Stromal cell of bone marrow (primary cell): ENCODE results near the gene ERC1.

Experiments
- DNase-seq: peaks from one replicate; pipeline ENCODE4 v3.0.0-alpha.2; 2012; ENCODE audit warnings: low read depth

Gene ERC1

DNA sequence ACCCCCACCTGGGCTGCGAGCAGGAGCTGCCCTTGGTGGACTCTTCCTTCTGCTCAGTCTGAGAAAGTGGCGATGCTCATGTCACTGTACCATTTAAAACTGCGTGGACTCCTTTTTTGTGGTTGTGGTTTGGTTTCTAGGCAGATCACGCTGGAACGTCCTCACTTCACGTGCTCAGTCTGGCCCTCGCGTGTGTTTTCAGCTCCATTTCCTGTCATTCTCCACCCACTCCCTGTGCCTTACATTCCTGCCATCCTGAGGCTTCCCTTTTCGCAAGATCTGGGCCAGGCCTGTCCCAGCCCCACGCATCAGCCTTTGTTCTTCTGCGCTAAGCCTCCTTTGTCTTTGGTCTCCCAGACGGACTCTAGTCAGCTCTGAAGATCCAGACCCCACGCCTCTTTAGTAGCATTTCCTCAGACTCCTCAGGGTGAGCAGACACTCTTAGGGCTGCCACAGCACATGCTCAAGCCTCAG is 497.9 kb downstream of the ERC1 start:
- DNase-seq = no peak

DNA sequence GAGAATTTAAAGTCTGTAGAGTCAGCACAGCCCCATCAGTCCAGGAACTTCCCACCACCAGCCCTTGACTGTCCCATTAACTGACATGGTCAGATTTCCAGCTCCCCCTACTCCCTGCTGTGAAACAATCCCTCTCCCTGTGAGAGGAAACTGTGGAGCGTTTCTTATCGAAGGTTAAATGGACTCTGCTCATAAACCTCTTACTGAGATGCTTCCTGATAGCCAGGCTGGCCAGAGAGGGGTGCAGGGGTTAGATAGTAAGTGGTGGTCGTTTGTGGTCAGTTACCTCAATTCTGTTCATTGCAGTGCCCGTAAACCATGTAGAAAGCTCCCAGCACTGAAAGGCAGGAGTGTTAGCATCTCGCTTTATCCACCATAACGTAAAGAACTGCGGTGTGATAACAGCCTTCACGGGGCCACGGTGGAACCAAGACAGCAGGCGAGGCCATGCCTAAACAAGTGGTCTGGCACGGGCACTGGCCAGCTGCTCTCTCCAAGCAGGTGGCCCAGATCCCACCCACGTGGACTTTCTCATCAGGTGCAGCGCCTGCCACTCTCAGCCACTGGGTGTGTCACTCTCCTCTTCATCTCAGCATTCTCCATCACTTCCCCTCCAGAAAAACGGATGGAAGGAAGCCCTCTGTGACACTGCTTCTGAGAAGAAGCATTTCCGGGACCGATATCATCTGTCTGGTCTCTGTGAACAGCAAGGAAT is 501.1 kb downstream of the ERC1 start:
- DNase-seq = no peak

DNA sequence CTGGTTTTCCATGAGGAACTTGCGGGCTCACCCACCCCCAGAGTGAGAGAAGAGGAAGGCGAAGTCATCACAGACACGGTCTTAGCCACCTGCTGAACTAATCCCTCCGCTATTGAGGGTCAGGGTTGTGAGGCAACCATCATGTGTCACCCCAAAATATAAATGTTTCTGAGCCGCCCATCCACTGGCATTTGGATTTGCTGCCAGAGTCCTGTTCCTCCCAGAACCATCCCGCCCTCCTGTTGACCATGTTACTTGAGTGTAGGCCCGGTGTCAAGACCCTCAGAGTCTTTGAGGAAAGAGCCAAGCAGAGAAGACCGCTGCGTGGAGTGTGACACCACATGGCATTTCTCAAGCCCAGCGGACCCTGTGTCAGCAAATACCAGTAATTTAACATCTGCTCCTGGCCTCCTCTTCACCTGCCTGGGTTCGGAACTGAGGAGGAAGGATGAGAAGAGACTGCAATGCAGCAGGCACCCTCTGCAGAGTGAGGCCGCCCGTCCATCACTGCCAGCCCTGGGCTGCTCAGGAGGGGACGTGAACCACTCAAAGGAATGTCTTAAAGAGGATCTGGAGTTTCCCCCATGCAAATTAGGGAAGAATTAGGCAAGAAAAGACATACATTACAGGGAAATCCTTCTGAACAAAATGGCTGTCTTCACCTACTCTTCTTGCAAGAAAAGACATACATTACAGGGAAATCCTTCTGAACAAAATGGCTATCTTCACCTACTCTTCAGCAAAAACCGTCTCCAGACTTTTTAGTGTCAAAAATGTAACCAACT is 502.9 kb downstream of the ERC1 start:
- DNase-seq = no peak

DNA sequence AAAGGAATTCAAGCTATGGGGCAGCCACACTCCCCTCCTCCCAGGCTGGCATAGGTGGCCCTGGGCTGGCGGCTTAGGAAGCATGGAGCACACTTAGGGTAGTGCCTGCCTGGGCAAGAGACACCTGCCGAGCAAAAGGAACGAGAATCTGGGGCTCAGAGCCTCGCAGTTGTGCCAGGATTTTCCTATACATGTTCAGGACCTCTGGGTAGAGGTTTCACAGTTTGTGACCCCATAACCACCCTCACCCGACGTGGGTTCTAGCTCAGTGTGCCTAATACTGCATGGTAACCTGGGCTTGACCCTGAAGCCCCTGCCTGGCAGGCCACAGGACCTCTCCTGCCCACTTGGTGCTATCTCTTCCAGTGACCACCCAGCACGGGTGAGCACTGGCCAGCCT is 503.8 kb downstream of the ERC1 start:
- no peak for DNase-seq

DNA sequence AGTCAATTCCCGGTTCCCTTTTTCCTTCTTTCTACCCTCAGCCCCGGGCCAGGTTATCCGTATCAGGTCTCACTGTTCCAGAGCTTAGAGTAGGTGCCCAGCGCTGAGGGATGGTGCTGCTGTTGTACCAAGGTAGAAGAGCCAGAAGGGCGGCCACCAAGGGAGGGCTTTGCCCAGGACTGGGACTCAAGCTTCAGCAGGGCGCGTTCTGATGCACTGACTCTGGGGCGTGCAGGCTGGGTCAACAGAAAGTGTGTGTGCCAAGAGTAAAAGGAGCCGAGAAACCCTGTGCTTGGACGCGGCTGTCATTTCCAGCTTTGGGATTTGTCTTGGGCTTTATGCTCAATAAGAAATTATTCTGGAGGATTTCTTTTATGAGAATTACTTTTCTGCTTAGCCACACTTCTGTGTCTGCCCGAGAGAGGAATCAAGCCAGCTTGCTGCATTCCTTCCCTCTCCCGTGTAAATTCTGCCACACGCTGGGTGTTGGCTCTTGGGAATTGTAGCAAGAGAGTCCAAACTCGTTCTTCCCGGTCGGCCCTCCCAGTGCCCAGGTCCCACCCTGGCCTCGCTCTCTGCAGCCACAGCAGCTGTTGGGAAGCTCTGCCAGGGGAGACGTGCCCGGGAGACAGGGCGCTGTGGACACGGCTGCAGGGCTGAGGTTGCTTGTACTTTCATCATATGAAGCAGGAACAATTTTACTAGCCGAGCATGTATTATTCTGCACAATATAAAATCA is 505.3 kb downstream of the ERC1 start:
- no peak for DNase-seq

DNA sequence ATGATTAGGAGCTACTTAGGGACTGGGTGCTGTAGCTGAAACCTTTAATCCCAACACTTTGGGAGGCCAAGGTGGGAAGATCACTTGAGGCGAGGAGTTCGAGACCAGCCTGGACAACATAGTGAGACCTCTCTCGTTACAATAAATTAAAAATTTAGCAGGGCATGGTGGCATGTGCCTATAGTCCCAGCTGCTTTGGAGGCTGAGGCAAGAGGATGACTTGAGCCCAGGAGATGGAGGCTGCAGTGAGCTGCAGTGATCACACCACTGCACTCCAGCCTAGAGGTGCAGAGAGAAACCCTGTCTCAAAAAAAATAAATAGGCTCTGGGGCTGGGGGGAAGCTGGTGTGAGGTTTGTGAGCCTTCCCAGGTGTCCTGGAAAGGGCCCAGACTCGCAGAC is 506.1 kb downstream of the ERC1 start:
- DNase-seq = no peak

DNA sequence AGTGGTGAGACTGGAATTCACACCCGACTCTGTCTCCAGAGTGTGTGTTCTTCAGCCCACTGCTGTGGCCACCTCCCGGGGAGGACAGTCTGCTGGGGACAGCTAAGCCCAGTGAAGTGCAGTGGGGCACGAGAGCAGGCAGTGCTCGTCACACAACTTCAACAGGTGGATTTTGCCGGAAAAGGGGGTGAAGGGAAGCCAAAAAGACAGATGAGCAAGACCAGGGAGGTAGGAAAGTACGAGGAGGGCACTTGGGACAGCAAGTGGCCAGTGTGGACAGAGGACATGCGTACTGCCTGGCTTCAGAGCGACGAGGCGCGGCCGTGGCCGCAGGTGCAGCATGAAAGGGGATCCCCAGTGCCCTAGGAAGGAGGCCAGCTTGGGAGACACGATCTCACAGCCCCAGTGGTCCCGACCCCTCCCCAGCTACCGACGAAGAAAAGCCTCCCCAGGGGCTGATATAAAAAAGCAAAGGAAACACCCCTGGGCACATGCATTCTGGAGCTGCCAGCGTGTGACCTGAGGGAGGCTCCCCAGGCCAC is 507.2 kb downstream of the ERC1 start:
- DNase-seq = no peak

DNA sequence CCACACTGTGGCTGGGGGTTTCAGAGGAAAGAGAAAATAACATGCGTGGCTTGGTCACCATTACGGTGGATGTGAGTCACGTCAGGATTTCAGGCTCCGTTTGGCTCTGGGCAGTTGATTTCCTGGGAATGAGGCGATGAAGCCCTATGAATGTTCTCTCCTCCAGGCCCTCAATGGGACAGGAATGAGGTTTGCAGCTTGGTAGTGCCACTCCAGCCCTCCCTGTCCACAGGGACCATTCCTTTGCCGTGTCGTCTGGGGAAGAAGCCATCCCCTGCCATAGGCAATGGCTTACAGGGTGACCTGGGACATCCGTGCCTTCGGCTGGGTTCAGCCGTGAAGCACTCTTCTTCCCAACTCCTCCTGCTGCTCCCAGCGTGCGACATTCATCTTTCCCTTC is 508.3 kb downstream of the ERC1 start:
- no peak for DNase-seq

DNA sequence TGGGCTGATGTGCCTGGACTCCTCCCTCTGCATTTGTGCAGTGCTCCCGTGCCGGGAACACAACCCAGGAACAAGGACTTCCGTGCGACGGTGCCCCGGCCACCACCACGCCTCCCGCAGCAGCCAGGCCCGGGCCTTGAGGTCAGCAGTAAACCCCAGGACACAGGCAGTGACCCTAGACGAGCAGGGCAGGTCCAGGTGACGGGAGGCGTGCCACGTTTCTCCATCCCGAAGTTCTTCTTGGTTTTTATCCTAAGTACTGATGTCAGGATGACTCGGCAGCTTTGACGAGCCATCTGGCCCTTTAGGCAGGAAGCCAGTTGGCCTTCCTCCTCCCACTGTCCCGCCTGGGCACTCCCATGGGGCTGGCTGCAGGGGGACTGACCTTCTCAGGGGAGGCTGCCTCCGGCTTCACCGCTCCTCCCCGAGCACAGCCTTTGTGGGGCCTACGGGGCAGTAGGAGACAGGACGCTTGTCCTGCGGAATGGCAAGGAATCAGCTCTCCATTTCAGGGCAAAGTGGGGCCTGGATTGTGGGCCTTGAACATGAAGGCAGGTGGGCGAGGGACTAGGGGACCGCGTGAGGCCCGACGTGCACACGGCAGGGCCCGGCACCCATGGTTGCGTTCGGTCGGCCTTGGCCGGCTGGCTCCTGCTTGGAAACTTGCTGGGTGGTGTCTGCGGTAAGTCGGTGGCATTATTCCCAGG is 509.2 kb downstream of the ERC1 start:
- DNase-seq = no peak

DNA sequence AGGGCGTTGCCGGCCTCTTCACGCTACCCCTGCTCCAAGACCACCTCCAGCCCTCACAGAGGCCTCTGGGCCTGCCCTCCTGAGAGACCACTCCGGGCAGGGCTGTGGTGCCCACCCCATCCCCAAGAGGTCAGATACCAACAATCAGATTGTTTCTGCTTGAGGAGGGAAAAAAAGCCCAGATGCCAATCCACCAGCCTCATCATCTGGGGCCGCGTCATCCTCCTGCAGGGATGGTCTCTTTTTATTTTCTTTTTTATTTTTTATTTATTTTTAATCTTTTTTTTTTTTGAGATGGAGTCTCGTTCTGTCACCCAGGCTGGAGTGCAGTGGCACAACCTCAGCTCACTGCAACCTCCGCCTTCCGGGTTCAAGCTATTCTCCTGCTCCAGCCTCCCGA is 510.0 kb downstream of the ERC1 start:
- DNase-seq = no peak

DNA sequence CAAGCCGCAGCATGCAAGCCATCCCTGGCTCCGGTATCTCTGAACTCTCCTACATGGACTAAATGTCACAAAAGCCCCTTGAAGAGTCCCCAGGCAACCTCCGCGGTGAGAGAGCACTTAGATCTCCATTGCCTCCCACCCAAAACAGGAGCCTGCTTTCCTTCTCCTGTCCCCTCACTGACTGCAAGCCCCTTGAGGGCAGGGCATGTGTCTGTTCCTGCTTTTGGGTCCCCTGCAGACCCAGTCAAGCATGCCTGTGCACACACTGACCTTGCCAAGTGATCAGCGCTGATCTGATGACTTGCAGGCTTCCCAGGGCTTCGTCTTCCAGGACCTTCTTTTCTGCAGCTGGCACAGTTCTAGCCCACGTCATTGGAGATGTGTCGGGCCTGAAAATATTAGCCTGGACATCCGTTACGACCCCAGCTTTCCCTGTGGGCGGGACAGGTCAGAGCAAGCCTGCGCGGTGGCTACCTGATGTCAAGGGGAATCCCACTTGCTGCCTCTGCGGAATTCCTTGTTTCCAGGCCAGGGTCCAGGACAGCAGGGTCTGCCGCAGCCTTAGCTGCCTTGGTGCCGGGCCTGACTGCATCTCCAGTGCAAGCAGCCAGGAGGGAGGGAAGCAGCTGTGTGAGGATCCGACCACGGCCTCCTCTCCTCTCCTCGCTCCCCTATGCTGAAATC is 510.8 kb downstream of the ERC1 start:
- no peak for DNase-seq

DNA sequence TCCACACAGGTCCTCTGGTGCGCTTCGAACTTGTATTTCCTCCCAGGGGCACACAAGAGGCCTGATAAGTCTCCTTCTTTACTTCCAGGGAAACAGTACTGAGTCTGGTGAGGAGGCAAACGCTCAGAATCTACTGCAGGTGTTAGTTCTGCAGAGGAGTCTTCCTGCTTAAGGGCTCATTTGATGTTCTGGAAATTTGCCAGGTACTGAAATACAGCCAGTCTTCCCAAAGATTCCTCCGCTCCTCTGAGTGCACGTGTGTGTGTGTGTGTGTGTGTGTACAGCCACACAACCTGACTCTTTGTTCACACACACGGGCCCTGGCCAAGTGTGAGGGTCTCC is 511.3 kb downstream of the ERC1 start:
- no peak for DNase-seq

DNA sequence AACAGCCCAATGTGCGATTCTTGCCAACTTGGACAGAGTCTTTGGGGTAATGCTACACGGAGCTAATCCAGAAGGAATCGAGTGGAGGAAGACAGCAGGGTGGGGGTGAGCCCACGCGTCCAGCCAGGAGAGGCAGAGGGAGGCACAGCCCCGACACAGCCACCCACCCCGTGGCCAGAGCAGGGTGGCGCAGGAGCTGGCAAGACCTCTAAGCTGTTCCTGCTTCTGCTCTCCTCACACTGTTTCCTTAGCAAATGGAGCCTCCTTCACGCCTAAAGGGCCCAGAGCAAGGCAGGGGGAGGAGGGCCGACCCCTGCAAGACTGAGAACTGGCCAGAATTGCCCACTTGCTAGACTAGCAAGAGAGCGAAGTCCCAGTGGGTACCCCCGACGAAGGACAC is 511.8 kb downstream of the ERC1 start:
- DNase-seq = no peak

DNA sequence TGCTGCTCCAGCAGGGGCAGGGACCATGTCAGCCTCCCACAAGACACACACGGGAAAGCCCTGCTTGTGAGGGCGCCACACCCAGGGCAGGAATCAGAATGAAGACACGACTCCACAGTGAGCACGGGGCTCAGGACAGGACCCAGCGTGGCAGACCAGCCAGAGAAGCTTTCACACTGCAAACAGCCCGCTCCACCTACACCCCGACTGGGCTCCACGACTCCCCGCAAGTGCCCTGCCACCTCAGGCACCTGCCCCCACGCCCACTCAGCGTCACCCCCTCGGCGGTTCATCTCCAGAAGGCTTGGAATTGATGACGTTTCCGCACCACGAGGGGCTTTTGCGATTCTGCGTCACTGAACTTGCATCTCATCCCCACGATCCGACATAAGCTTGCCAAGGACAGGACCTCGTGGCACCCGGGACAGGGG is 512.3 kb downstream of the ERC1 start:
- no peak for DNase-seq

DNA sequence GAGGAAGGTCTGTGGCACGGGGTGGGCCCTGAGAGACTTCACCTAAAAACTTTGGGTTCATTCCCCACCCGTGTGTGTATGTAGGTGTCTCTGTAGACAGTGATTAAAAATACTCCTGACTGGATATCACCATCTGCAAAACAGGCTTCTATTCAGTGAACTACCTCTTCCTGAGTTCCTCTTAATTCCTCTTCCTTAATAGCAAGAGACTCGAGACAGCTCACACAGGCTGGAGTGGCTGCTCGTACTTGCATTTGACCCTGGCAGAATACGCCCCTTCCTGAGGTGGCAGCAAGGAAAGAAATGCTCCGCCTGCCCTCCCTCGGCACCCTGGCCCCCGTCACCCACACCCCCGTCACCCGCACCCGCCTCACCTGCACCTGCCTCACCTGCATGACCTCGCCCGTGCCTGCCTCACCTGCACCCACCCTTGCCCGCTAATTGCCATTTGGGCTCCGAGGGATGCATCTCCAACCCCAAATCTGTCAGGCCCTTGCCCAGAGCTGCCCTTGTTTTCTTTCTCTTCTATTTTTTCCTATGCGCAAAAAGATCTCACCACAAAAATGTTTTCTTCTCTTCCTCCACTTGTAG is 513.4 kb downstream of the ERC1 start:
- no peak for DNase-seq

DNA sequence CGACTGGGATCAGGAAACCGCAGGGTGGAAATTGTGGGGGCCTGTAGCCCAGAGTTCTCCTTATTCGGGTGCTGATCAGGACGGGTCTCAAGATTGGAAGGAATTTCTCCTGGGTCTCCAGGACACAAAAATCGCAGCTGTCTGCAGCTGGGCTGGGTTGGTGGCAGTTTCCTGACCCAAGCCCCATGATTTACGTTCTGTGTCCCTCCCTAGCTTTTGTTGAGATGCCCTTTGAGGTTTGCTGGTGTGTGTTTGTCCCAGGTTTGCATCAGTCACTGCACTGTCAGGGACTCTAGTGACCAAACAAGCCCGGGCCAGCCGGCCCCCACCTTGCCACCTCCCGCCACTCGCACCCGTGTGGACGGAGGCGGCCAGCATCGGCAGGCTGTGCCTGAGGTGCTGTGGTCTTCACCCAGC is 513.9 kb downstream of the ERC1 start:
- no peak for DNase-seq

DNA sequence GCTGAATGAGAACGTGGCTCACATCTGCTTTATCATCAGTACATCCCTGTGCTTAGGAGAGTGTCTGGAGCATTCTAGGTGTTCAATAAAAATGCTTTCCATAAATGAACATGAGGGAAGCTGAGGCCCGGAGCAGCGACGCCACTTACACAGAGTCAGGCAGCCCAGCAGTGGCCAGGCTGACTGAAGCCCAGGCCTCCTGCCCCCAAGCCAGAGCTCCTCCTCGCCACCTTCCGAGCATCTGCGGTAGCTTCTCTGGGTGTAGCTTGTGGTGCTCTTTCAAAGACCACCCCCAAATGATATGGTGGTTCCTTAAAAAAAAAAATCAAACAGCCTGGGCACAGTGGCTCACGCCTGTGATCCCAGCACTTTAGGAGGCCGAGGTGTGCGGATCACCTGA is 514.6 kb downstream of the ERC1 start:
- no peak for DNase-seq

DNA sequence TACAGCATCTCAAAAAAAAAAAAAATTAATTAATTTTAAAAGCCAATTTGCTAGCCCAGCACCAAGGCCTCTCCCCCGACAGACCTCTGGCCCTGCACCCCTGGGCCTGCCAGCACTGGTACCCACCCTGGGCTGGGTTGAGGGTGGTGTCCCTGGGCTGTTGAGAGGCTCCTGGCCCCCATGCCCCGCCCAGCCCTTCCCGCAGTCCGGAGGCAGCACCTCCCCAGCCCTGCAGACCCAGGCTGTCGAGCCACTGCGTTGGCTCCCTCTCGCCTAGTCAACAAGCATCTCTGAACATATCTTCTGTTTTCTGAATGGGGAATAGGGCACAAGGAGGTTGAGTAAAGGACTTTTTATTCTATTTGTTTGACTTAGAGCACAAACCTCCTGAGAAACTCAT is 516.3 kb downstream of the ERC1 start:
- DNase-seq = no peak

DNA sequence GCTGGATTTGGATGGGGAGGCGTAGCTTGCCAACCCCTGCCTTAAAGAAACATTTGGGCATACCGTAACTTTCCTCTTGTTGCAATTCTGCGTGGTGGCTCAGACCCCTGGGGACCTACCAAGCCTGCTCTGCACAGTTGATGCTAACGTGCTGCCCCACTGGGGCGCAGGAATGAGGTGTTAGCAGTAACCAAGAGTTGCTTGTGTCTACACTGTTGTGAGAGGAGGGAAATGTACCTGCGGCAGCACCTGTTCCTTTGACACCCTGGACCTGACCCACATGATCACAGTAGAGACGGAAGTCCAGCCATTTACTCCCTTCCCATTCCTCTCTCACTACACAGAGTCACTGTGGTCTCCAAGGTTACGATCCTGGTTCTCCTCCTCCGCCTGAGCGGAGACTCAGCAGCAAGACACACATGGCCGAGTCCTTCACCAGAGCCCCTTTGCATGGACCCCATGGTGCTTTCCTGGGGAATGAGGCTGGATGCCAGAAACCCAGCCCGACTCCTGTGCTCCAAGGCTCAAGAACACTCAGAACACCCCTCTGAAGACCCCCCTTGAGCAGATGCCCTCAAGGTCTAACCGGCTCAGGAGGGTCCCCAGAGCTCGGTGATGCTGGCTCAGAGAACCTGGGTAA is 518.5 kb downstream of the ERC1 start:
- DNase-seq = no peak

DNA sequence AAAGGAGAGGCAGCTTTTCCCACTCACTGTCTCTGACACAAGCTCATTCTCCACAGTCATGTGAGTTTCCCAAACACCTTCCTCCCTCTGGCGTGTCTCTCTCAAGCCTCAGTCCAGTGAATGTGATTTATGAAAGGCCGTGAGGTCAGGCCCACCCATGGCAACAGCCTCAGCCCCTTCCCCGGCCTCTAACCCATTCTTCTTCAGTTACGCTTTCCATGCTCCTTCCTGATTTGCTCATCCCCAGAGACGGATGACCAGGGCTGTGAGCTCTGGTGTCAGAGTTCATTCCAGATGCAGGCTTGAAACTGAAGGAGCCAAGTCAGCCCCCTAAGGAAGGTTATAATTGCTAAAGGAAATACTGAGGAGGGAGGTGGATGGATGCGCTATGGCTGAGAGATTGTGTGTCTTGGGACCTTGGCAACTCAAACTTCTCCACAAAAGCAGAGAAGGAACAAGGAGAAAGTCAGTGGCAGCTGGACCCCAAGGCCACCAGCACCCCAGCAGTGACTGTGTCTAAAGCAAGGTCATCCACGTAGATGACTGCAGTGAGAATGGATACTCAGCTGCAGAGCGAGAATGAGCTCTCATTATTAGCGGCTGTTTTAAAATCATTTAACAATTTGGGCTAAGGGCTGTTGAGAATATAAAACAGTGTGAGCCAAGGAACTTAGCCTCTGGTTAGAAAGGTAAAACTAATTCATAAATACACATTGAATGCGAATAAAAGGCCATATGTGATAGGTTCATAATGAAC is 519.2 kb downstream of the ERC1 start:
- no peak for DNase-seq
